D721Med (cell line): Measurements from ENCODE around the gene CCZ1B.
"Not testable (repeated sequence)": the region's sequence is repeated elsewhere in the genome, so short reads cannot be mapped to it uniquely, and the experiment has no call there.

Experiments used
- DNase-seq: peaks from one replicate; pipeline ENCODE4 v3.0.0; 2011; ENCODE audit warnings: low spot score; ENCODE audit not compliant: insufficient read length
- FAIRE-seq: peaks from 2 replicates; lab custom pipeline; 2011; peaks lifted over from hg19 to GRCh38; lab: Jason Lieb, UNC

CCZ1B gene

DNA sequence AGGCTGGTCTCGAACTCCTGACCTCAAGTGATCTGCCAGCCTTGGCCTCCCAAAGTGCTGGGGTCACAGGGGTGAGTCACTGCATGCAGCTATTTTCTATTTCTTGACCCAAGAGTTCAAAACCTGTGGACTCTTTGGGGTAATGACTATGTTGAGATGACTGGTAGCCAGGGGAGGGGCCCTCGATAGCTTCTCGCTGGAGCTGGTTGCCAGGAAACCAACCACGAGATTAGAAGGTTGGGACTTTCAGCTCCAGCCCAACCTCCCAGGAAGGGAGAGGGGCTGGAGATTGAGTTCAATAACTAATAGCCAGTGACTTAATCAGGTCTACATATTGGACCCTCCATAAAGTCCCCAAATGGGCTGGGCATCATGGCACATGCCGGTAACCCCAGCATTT is 28.9 kb downstream of the CCZ1B start:
- DNase-seq, FAIRE-seq: not testable (repeated sequence)

DNA sequence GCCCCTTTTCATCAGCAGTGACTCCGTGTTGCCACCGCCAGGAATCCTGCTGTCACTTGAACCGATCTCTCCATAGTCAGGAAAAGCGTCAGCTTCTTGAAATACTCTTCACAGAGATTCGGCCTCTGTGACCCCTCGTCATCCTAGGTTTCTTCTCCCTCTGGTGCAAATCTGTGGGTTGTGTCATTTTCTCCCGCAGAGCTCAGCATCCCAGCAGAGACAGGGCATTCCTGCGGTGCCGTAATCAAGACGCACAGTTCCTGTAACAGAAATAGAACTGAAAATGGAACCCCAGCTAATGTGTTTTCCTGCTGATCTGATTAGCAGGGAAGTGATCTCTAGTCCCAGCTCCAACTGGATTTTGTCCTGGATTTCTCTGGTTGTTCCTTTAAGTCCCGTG is 31.8 kb downstream of the CCZ1B start:
- FAIRE-seq, DNase-seq: not testable (repeated sequence)

DNA sequence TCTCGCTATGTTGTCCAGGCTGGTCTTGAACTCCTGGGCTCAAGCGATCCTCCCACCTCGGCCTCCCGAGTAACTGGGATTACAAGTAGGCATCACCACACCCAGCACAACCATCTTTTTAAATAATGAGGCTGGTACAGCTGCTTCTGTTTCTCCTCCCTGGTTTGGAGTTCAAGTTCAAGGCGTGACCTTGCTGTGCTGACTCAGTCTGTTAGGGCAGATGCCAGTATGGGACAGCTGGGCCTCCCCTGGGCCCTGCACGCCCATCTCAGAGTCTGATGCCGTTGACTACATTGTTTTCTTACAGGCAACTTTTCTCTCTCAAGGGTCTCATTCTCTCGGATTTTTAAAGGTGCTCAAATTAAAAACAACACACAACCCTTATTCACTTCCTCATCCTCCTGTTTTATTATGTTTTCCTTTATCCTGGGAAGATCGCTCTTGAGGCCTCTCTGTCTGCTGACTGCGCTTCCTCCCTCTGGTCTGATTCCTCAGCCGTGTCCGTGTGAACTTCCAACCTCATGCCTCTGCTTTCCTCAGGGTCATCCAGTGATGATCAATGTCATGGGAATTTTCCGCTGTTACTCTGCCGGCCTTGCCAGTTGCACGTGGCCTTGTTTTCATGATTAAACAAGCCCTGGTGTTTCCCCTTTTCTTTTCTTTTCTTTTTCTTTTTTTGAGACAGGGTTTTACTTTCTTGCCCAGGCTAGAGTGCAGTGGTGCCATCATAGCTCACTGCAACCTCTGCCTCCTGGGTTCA is 33.8 kb downstream of the CCZ1B start:
- FAIRE-seq: not testable (repeated sequence)

DNA sequence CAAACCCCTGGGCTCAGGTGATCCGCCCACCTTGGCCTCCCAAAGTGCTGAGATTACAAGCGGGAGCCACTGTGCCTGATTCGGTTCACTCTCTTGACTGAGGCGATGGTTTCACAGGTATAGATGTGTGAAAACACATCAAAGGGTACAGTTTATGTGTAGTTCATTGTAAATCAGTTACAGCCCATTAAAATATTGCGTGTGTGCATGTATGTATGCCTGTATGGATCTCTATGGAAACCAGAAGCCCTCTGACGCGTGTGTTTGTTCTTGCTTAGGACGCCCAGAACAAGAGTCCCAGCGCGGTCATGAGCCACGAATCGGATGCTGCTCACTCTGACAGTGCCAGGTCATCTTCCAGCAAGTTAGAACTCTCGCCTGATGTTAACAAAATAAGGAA is 36.7 kb downstream of the CCZ1B start:
- DNase-seq, FAIRE-seq: not testable (repeated sequence)

More for the DNA sequence above, 33.8 kb downstream of the CCZ1B start:
- DNase-seq: not testable (repeated sequence)

DNA sequence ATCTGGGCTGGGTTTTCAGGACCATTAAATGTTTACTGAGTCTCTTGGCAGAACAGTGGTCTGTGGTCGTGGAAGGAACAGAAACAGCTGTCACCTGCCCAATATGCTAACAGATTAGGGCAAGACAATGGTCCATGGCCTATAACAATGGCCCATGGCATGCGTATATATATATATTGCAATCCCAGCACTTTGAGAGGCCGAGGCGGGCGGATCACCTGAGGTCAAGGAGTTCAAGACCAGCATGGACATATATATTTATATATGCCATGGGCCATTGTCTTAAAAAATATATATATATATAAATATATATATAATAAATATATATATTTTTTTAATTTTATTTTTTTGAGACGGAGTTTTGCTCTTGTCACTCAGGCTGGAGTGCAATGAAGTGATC is 44.5 kb downstream of the CCZ1B start:
- not testable (repeated sequence) for DNase-seq, FAIRE-seq

DNA sequence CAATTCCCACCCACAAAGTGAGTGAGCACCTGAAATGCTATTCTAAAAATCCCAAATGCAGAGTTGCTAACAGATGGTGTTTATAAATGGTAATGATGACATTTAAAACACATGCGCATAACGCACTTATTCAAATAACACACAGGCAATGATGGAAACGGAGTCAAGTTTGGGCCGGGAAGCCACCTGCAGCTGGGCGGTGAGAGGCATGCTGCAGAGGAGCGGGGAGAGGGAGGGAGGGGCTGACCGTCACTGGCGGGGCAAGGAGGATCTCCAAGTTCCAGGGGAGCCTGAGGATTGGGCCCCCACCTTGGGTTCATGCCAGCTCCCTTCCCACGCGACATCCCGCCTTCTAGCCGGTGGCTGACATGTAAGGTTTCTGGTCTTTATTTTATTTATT is 64.9 kb downstream of the CCZ1B start:
- not testable (repeated sequence) for DNase-seq, FAIRE-seq

DNA sequence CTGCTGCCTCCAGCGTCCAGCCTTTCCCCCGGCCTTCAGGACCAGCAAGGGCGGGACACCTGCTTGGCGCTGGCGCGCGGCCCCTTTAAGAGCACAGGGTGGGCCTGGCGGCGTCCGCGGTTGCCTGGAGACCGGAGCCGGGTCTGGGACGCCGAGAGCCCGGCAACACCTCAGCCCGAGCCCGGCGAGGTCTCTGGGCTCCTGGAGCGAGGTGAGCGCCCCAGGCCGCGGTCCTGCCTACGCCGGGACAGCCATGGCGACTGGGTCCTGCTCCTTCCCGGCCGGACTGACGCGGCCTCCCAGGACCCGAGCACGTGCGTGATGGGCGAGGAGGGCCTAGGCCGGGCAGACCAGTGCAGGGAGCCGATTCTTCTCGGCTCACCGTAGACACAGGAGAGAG is 72.1 kb downstream of the CCZ1B start, which contains the start of gene RSPH10B2:
TSS of gene RSPH10B2 (plus strand) at position 140 of the 400 bp plus-strand sequence. CDS start 3,575 bp downstream, outside the sequence.
- FAIRE-seq: not testable (repeated sequence)

DNA sequence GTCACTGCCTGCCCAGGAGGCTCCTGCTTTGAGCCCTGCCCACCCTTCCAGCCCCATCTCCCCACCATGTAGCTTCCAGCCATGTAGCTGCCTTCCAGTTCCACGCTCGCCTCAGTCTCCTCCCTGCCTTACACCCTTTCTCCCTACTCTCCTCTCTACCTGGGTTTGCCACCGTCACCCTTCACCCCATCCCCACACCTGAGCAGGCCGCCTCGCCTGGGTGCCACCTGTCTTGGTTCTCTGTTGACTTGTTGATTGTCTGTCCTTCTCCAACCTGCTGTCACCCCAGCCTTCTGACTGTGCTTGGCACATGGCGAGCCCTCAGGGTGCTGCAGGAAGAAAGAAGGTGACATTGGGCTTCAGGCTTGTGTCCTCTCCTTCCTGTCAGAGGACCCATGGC is 75.9 kb downstream of the CCZ1B start:
- not testable (repeated sequence) for DNase-seq, FAIRE-seq

More for the DNA sequence above, 72.1 kb downstream of the CCZ1B start, which contains the start of gene RSPH10B2:
- not testable (repeated sequence) for DNase-seq

DNA sequence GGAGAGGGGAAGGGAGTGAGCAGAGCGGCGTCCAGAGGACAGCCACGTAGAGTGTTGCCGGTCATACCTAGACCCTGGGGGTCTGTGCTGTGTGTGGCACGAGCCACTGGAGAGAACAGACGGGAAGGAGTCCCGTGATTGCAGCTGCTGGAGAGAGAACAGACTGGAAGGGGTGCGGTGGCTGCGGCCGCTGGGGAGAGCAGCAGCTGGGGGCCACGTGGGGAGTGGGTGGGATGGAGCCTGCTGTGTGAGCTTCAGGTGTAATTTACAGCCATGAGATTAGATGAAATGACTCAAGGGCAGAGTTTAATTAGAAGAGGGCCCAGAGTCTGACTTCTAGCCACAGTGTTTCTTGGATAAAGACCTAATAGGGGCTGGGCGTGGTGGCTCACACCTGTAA is 76.7 kb downstream of the CCZ1B start:
- DNase-seq, FAIRE-seq: not testable (repeated sequence)
